Keratinocyte (primary cell): ENCODE results near the gene MAP3K4.

Source experiments
- EZH2 ChIP-seq: IDR thresholded peaks from one replicate; pipeline ENCODE4 v1.6.1; 2012; ENCODE audit warnings: inconsistent platforms, mild to moderate bottlenecking, low read length, moderate library complexity
- TF ChIP-seq, protein P1 (sequence below), 3 experiments: IDR thresholded peaks in 1 of 3; conservative IDR thresholded peaks in 1 of 3; optimal IDR thresholded peaks in 1 of 3; 2 replicates in 2 of 3; 3 replicates in 1 of 3; pipeline versions ENCODE3 to v1.5.1; 2011; ENCODE audit warnings: low read length in 3 of 3, mild to moderate bottlenecking in 3 of 3, moderate library complexity in 2 of 3, control low read depth in 1 of 3, inconsistent platforms in 1 of 3; ENCODE audit not compliant: insufficient read depth in 2 of 3; ENCODE audit errors: extremely low read depth in 1 of 3

- TF ChIP-seq, protein P1, sequence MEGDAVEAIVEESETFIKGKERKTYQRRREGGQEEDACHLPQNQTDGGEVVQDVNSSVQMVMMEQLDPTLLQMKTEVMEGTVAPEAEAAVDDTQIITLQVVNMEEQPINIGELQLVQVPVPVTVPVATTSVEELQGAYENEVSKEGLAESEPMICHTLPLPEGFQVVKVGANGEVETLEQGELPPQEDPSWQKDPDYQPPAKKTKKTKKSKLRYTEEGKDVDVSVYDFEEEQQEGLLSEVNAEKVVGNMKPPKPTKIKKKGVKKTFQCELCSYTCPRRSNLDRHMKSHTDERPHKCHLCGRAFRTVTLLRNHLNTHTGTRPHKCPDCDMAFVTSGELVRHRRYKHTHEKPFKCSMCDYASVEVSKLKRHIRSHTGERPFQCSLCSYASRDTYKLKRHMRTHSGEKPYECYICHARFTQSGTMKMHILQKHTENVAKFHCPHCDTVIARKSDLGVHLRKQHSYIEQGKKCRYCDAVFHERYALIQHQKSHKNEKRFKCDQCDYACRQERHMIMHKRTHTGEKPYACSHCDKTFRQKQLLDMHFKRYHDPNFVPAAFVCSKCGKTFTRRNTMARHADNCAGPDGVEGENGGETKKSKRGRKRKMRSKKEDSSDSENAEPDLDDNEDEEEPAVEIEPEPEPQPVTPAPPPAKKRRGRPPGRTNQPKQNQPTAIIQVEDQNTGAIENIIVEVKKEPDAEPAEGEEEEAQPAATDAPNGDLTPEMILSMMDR (optimal IDR thresholded peaks at IDR 0.05 in 1 of 3, IDR thresholded peaks at IDR 0.05 in 1 of 3, conservative IDR thresholded peaks at IDR 0.05 in 1 of 3; ENCODE audit: extremely low read depth in 1 of 3, insufficient read depth in 2 of 3, low read length in 3 of 3) = no peak
- TF ChIP-seq EZH2 = no peak
Measured at GRCh38 chr6:161057103-161058091, 65.8 kb downstream of the MAP3K4 start.
